ENCODE data around the gene IGFN1.
"Not testable (repeated sequence)": the region's sequence is repeated elsewhere in the genome, so short reads cannot be mapped to it uniquely, and the experiment has no call there.

The IGFN1 gene

DNA sequence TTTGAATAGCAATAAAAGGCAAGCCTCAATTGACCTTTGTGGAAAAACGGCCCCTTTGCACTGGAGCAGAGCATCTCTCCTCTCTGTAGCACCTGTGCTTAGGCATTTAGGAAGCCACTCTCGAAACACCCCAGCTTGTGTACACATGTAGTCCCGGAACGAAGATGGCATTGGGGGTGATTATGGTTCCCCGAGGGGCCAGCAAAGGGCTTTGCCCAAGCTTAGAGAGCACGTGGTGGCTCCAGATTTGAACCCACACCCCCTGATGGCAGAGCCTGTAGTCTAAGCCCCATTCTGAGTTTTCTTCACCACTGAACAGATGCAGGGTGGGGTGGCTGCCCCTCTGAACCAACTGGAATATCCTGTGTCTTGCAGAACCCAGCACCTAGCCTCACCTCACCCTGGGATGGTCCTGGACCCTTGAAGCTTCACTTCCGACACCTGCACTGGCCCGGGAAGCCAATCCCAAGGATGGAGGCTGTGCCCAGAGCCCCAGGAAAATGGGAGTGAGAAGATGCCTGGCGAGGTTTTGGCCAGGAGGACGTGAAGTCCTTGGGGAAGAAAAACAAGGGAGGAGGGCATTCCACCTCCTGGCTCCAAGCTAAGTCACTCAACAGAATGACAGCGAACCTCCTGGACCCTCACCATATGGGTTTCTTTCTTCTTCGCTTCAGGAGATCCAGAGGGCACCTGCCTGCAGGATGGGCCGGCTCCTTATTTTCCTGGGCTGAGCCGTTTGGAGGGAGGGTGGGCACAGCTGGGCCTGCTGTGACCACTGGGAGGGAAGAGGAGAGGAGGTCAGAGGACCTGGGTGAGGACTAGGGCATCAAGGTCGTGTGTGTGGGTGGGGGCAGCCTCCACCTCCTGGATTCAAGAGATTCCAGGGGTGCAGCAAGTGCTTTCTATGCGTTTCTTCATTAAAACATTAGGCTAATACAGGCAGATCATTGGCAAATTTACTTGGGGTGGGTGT lies 37.7 kb downstream of the IGFN1 start:
- Mint-ChIP-seq H3K4me3 (no peak overlapping the region), H3K36me3 (ENCODE audit: low read depth) (no peaks in the 10 kb centered on the region), H3K27me3 (ENCODE audit: low read depth, poor library complexity) (peaks cover 20% of the 10 kb centered on the region), H3K27ac (no peak overlapping the region), H3K4me1 (peaks cover 10% of the 10 kb centered on the region), H3K9me3 (peaks cover 29% of the 10 kb centered on the region)
- no peak for TF ChIP-seq CTCF (IDR thresholded peaks at IDR 0.05)
- no peak for DNase-seq

GRCh38 chr1:201229095-201229494 lies 38.5 kb downstream of the IGFN1 start:
- H3K36me3 Mint-ChIP-seq (ENCODE audit: low read depth) = no peaks in the 10 kb centered on the region
- H3K27me3 Mint-ChIP-seq (ENCODE audit: low read depth, poor library complexity) = peaks cover 23% of the 10 kb centered on the region
- H3K9me3 Mint-ChIP-seq = peaks cover 36% of the 10 kb centered on the region
- H3K4me3 Mint-ChIP-seq = no peak overlapping the region
- peaks cover 8% of the 10 kb centered on the region for H3K4me1 Mint-ChIP-seq
- TF ChIP-seq CTCF (IDR thresholded peaks at IDR 0.05) = no peak
- no peak overlapping the region for H3K27ac Mint-ChIP-seq
- DNase-seq = no peak

- H3K36me3 Mint-ChIP-seq (ENCODE audit: low read depth) = no peaks in the 10 kb centered on the region
- H3K9me3 Mint-ChIP-seq = peaks cover 36% of the 10 kb centered on the region
- no peak for DNase-seq
- TF ChIP-seq CTCF (IDR thresholded peaks at IDR 0.05) = no peak
- H3K4me3 Mint-ChIP-seq = no peak overlapping the region
- peaks cover 6% of the 10 kb centered on the region for H3K4me1 Mint-ChIP-seq
- H3K27me3 Mint-ChIP-seq (ENCODE audit: low read depth, poor library complexity) = peaks cover 18% of the 10 kb centered on the region
- H3K27ac Mint-ChIP-seq = no peak overlapping the region
Observed at GRCh38 chr1:201229771-201230635, 39.4 kb downstream of the IGFN1 start.

GRCh38 chr1:201230676-201231075 lies 40.1 kb downstream of the IGFN1 start:
- peaks cover 6% of the 10 kb centered on the region for H3K4me1 Mint-ChIP-seq
- H3K36me3 Mint-ChIP-seq (ENCODE audit: low read depth) = no peaks in the 10 kb centered on the region
- peaks cover 18% of the 10 kb centered on the region for H3K27me3 Mint-ChIP-seq (ENCODE audit: low read depth, poor library complexity)
- H3K4me3 Mint-ChIP-seq = no peak overlapping the region
- no peak overlapping the region for H3K27ac Mint-ChIP-seq
- no peak for TF ChIP-seq CTCF (IDR thresholded peaks at IDR 0.05)
- H3K9me3 Mint-ChIP-seq = peaks cover 36% of the 10 kb centered on the region
- no peak for DNase-seq

GRCh38 chr1:201239646-201240045 lies 49.0 kb downstream of the IGFN1 start:
- not testable (repeated sequence) for H3K27ac Mint-ChIP-seq; DNase-seq; H3K4me1 Mint-ChIP-seq; H3K36me3 Mint-ChIP-seq (ENCODE audit: low read depth); H3K4me3 Mint-ChIP-seq
- Mint-ChIP-seq H3K27me3 (ENCODE audit: low read depth, poor library complexity) (peaks cover 14% of the 10 kb centered on the region), H3K9me3 (peaks cover 36% of the 10 kb centered on the region)

DNA sequence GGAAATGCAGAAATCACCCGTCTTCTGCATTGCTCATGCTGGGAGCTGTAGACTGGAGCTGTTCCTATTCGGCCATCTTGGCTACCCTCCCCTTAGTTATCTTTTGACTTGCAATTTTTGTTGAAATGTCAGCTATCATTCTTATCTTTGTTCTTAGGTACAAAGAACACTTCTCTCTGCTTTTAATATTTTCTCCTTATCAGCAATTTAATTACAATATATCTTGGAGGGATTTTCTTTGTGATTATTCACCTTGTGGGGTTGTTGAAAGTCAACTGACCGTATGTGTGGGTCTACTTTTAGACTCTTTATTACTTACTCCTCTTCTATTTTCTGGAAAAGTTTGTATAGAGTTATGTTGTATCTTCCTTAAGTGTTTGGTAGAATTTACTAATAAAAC lies 49.5 kb downstream of the IGFN1 start:
- H3K9me3 Mint-ChIP-seq = peaks cover 36% of the 10 kb centered on the region
- H3K4me1 Mint-ChIP-seq = no peaks in the 10 kb centered on the region
- no peaks in the 10 kb centered on the region for H3K36me3 Mint-ChIP-seq (ENCODE audit: low read depth)
- H3K27ac Mint-ChIP-seq = no peak overlapping the region
- H3K27me3 Mint-ChIP-seq (ENCODE audit: low read depth, poor library complexity) = peaks cover 19% of the 10 kb centered on the region
- TF ChIP-seq CTCF (IDR thresholded peaks at IDR 0.05) = no peak
- H3K4me3 Mint-ChIP-seq = no peak overlapping the region
- no peak for DNase-seq
